H1 (cell line): ENCODE measurements around the gene MYADM. TPM values are rescaled to one million over a fixed set of nuclear protein-coding genes. Genes with fewer than 3 reads are reported as not detected.
A peak's percentile ranks its signal among the peaks of the same experiment; 100 is the strongest.

Source experiments
- CTCF ChIA-PET: fragments of 300-600 bp; sonication (Branson Sonifier 250); formaldehyde crosslinking; loops from one replicate; lab custom pipeline; 2021; ENCODE audit not compliant: partially characterized antibody; lab: Charles Lee
- POLR2A ChIA-PET: fragments of 300-600 bp; sonication (Branson Sonifier 250); formaldehyde crosslinking; loops from one replicate; lab custom pipeline; 2021; ENCODE audit warnings: inconsistent platforms; ENCODE audit not compliant: partially characterized antibody; lab: Charles Lee
- DNase-seq, 2 experiments: peaks; one replicate each; pipeline versions ENCODE4 v3.0.0 to v3.0.0-alpha.2; 2010 to 2022; ENCODE audit warnings: low spot score in 2 of 2, low read depth in 1 of 2, mixed read lengths in 1 of 2
- FAIRE-seq: peaks from 2 replicates; lab custom pipeline; 2011; peaks lifted over from hg19 to GRCh38; lab: Jason Lieb, UNC
- H2AFZ ChIP-seq: 2 replicates; pipeline ENCODE4 v1.8.1; 2012; ENCODE audit warnings: low read length, inconsistent platforms
- H2AK5ac ChIP-seq: 2 replicates; pipeline ENCODE4 v1.6.1; 2013; ENCODE audit warnings: low read depth, low read length
- H2BK120ac ChIP-seq: replicated peaks from 2 replicates; pipeline ENCODE3; 2013; ENCODE audit warnings: low read depth, low read length, inconsistent platforms
- H2BK12ac ChIP-seq: 2 replicates; pipeline ENCODE4 v1.6.1; 2013; ENCODE audit warnings: low read depth, low read length
- H2BK15ac ChIP-seq: 2 replicates; pipeline ENCODE4 v1.6.1; 2013; ENCODE audit warnings: low read length
- H2BK20ac ChIP-seq: 2 replicates; pipeline ENCODE4 v1.6.1; 2013; ENCODE audit warnings: low read length
- H2BK5ac ChIP-seq: 2 replicates; pipeline ENCODE4 v1.6.1; 2013; ENCODE audit warnings: low read depth, low read length
- H3K14ac ChIP-seq: 2 replicates; pipeline ENCODE4 v1.6.1; 2013; ENCODE audit warnings: inconsistent platforms; ENCODE audit not compliant: insufficient read length
- H3K18ac ChIP-seq: 2 replicates; pipeline ENCODE4 v1.6.1; 2013; ENCODE audit warnings: low read length; ENCODE audit errors: extremely low read depth
- H3K23ac ChIP-seq: 2 replicates; pipeline ENCODE4 v1.6.1; 2013; ENCODE audit warnings: inconsistent platforms; ENCODE audit not compliant: insufficient read length
- H3K23me2 ChIP-seq: 2 replicates; pipeline ENCODE4 v1.6.1; 2013; ENCODE audit warnings: low read depth, low read length
- H3K27ac ChIP-seq: 2 replicates; pipeline ENCODE4 v1.6.1; 2011; ENCODE audit warnings: low read depth, low read length, inconsistent platforms
- H3K27me3 ChIP-seq, 4 experiments: replicated peaks in 1 of 4; 1 replicate in 1 of 4; 2 replicates in 3 of 4; pipeline versions ENCODE4 v1.6.1 to v1.8.1; 2011 to 2013; ENCODE audit warnings: low read length in 3 of 4, mild to moderate bottlenecking in 3 of 4, inconsistent platforms in 2 of 4, mixed read lengths in 2 of 4, moderate library complexity in 1 of 4; ENCODE audit not compliant: control insufficient read depth in 3 of 4, insufficient read depth in 3 of 4; ENCODE audit errors: extremely low read depth in 1 of 4
- H3K36me3 ChIP-seq, 4 experiments: 2 replicates each; pipeline versions ENCODE4 v1.6.1 to v1.8.1; 2011 to 2013; ENCODE audit warnings: mild to moderate bottlenecking in 4 of 4, low read length in 3 of 4, moderate library complexity in 2 of 4, control low read depth in 1 of 4, inconsistent platforms in 1 of 4; ENCODE audit not compliant: insufficient read depth in 4 of 4, control insufficient read depth in 2 of 4
- H3K4ac ChIP-seq: replicated peaks from 2 replicates; pipeline ENCODE3; 2013; ENCODE audit warnings: low read length, low read depth, mixed read lengths, inconsistent platforms; ENCODE audit not compliant: insufficient read length
- H3K4me1 ChIP-seq, 4 experiments: replicated peaks in 1 of 4; 1 replicate in 1 of 4; 2 replicates in 3 of 4; pipeline versions ENCODE4 v1.6.1 to v1.8.1; 2011 to 2013; ENCODE audit warnings: low read length in 3 of 4, inconsistent platforms in 2 of 4, mixed read lengths in 1 of 4; ENCODE audit not compliant: insufficient read depth in 4 of 4, control insufficient read depth in 3 of 4
- H3K4me2 ChIP-seq, 2 experiments: 2 replicates each; pipeline versions ENCODE4 v1.6.1 to v1.8.1; 2011 to 2013; ENCODE audit warnings: low read depth in 2 of 2, low read length in 2 of 2, control low read depth in 1 of 2, inconsistent platforms in 1 of 2, mild to moderate bottlenecking in 1 of 2; ENCODE audit not compliant: insufficient read depth in 1 of 2
- H3K4me3 ChIP-seq, 4 experiments: fragments of 200-600, 300-600 bp in 1 of 4; sonication (generic), shearing (Covaris generic), sonication (Bioruptor Twin) in 1 of 4; 2 replicates each; pipeline versions ENCODE4 v1.5.1 to v1.8.1; 2011 to 2016; ENCODE audit warnings: low read length in 4 of 4, low read depth in 3 of 4, control low read depth in 2 of 4, inconsistent platforms in 2 of 4, mild to moderate bottlenecking in 2 of 4, mixed read lengths in 1 of 4, moderate library complexity in 1 of 4; ENCODE audit not compliant: insufficient read depth in 2 of 4; ENCODE audit errors: extremely low read depth in 1 of 4
- H3K56ac ChIP-seq: replicated peaks from 2 replicates; pipeline ENCODE3; 2013; ENCODE audit warnings: low read depth, mild to moderate bottlenecking, mixed read lengths, low read length, inconsistent platforms; ENCODE audit not compliant: insufficient read length
- H3K79me1 ChIP-seq: 2 replicates; pipeline ENCODE4 v1.6.1; 2013; ENCODE audit warnings: low read depth, low read length, control low read depth
- H3K79me2 ChIP-seq, 2 experiments: 2 replicates each; pipeline versions ENCODE4 v1.6.1 to v1.8.1; 2012 to 2013; ENCODE audit warnings: low read length in 2 of 2, mild to moderate bottlenecking in 2 of 2, inconsistent platforms in 1 of 2; ENCODE audit not compliant: insufficient read depth in 2 of 2, control insufficient read depth in 1 of 2
- H3K9ac ChIP-seq, 4 experiments: replicated peaks in 1 of 4; 1 replicate in 1 of 4; 2 replicates in 3 of 4; pipeline versions ENCODE4 v1.6.1 to v1.8.1; 2011 to 2013; ENCODE audit warnings: low read depth in 3 of 4, low read length in 3 of 4, control low read depth in 2 of 4, mild to moderate bottlenecking in 2 of 4, moderate library complexity in 2 of 4, inconsistent platforms in 1 of 4; ENCODE audit errors: extremely low read depth in 1 of 4
- H3K9me3 ChIP-seq, 2 experiments: 2 replicates each; pipeline versions ENCODE4 v1.6.1 to v1.8.1; 2012 to 2013; ENCODE audit warnings: mild to moderate bottlenecking in 2 of 2, moderate library complexity in 2 of 2, control low read depth in 1 of 2, inconsistent platforms in 1 of 2, low read depth in 1 of 2, low read length in 1 of 2, mixed read lengths in 1 of 2; ENCODE audit not compliant: insufficient read depth in 2 of 2
- H4K20me1 ChIP-seq, 2 experiments: replicated peaks in 1 of 2; 2 replicates each; pipeline versions ENCODE3 to v1.8.1; 2011 to 2013; ENCODE audit warnings: inconsistent platforms in 2 of 2, low read length in 2 of 2, mild to moderate bottlenecking in 1 of 2; ENCODE audit not compliant: insufficient read depth in 2 of 2, control insufficient read depth in 1 of 2
- H4K5ac ChIP-seq: 2 replicates; pipeline ENCODE4 v1.6.1; 2013; ENCODE audit warnings: low read length, low read depth, mixed read lengths, inconsistent platforms; ENCODE audit not compliant: insufficient read length
- H4K8ac ChIP-seq: 2 replicates; pipeline ENCODE4 v1.8.0; 2013; ENCODE audit warnings: mild to moderate bottlenecking, moderate library complexity, low read length, inconsistent platforms; ENCODE audit not compliant: insufficient read depth; ENCODE audit errors: extremely low read depth
- H4K91ac ChIP-seq: replicated peaks from 2 replicates; pipeline ENCODE3; 2013; ENCODE audit warnings: low read length, mixed read lengths, inconsistent platforms; ENCODE audit not compliant: insufficient read length
- ASH2L ChIP-seq: fragments of 200-600, 300-600 bp; sonication (generic); IDR thresholded peaks from one replicate; pipeline ENCODE4 v1.7.1; 2017; ENCODE audit warnings: low read length
- BACH1 ChIP-seq: IDR thresholded peaks from 2 replicates; pipeline ENCODE4 v1.6.1; 2012; ENCODE audit warnings: low read length, improper control_type of control experiment
- CBX5 ChIP-seq: fragments of 300-800, 300-1000 bp; sonication (generic); IDR thresholded peaks from 2 replicates; pipeline ENCODE4 v1.7.1; 2016; ENCODE audit warnings: antibody characterized with exemption, low read length, low read depth
- CEBPB ChIP-seq: IDR thresholded peaks from 2 replicates; pipeline ENCODE4 v1.6.1; 2012; ENCODE audit warnings: low read depth, low read length
- CHD1 ChIP-seq: IDR thresholded peaks from 2 replicates; pipeline ENCODE4 v1.6.1; 2012; ENCODE audit warnings: low read depth, low read length, improper control_type of control experiment
- FOSL1 ChIP-seq: IDR thresholded peaks from 2 replicates; pipeline ENCODE4 v1.6.1; 2011; ENCODE audit warnings: mild to moderate bottlenecking, low read depth, low read length, moderate library complexity; ENCODE audit not compliant: insufficient read depth
- HDAC6 ChIP-seq: IDR thresholded peaks from one replicate; pipeline ENCODE4 v1.7.1; 2012; ENCODE audit warnings: low read depth, mild to moderate bottlenecking, inconsistent platforms, low read length, moderate library complexity
- KDM4A ChIP-seq: IDR thresholded peaks from one replicate; pipeline ENCODE4 v1.7.1; 2012; ENCODE audit warnings: low read depth, mild to moderate bottlenecking, moderate library complexity, low read length, inconsistent platforms; ENCODE audit not compliant: severe bottlenecking
- NRF1 ChIP-seq: IDR thresholded peaks from 2 replicates; pipeline ENCODE4 v1.6.1; 2011; ENCODE audit warnings: mild to moderate bottlenecking, low read depth, low read length, improper control_type of control experiment
- POLR2A ChIP-seq, 2 experiments: IDR thresholded peaks; 1 replicate in 1 of 2; 2 replicates in 1 of 2; pipeline ENCODE4 v1.6.1; 2011; ENCODE audit warnings: low read depth in 2 of 2, low read length in 2 of 2, mild to moderate bottlenecking in 2 of 2; ENCODE audit errors: control extremely low read depth in 1 of 2
- RBBP5 ChIP-seq: IDR thresholded peaks from 2 replicates; pipeline ENCODE4 v1.7.1; 2012; ENCODE audit warnings: low read depth, mild to moderate bottlenecking, inconsistent platforms, low read length, moderate library complexity, borderline replicate concordance
- SAP30 ChIP-seq: fragments of 300-600 bp; sonication (generic); IDR thresholded peaks from 2 replicates; pipeline ENCODE4 v1.7.1; 2012; ENCODE audit warnings: low read length, moderate library complexity, mild to moderate bottlenecking, inconsistent platforms; ENCODE audit not compliant: insufficient read depth, insufficient replicate concordance
- SIRT6 ChIP-seq: IDR thresholded peaks from one replicate; pipeline ENCODE4 v1.7.1; 2012; ENCODE audit warnings: low read length, inconsistent platforms
- WGBS, 2 experiments: shearing (Covaris generic) in 1 of 2; methylation state at CpG; one replicate each; pipeline versions ENCODE4 v1.1.6 to v1.1.7; 2013 to 2015; ENCODE audit warnings: low lambda C conversion rate in 2 of 2, mixed read lengths in 2 of 2, inconsistent platforms in 1 of 2, low coverage in 1 of 2, missing lambda C conversion rate in 1 of 2; ENCODE audit not compliant: insufficient replicate concordance in 2 of 2, insufficient coverage in 1 of 2, insufficient read length in 1 of 2; ENCODE audit errors: extremely low coverage in 1 of 2, missing lambda C conversion rate in 1 of 2; 5-methylcytosine and 5-hydroxymethylcytosine counted together
- polyA plus RNA-seq, 7 experiments: library from polyadenylated mRNA; depleted of rRNA in 3 of 7; stranded (reverse) in 5 of 7; unstranded in 2 of 7; fragments of >200 nt in 5 of 7; fragments of 200-250 nt in 2 of 7; gene quantifications; 1 replicate in 5 of 7; 2 replicates in 1 of 7; 4 replicates in 1 of 7; pipeline versions ENCODE4 v1.2.1 to v1.2.3, GENCODE V29; 2011 to 2013; ENCODE audit warnings: missing spikeins in 2 of 7, mixed read lengths in 2 of 7
- total RNA-seq: library from RNA; stranded (reverse); fragmentation: NEBNext Ultra II Directional; extraction: Animal tissue kit (Norgen Biotek cat#: 25700); gene quantifications from 2 replicates; pipeline ENCODE4 v1.2.1, GENCODE V29; 2021
- TF ChIP-seq, protein P1 (sequence below): IDR thresholded peaks from 2 replicates; pipeline ENCODE4 v1.6.1; 2011; ENCODE audit warnings: low read length, improper control_type of control experiment

The MYADM gene
- total and polyA plus RNA-seq, 2 of the 8 experiments (the other 6 are each of a cell fraction or from before 2014, with no cell fraction given): 70.1 to 74.2 TPM

DNA sequence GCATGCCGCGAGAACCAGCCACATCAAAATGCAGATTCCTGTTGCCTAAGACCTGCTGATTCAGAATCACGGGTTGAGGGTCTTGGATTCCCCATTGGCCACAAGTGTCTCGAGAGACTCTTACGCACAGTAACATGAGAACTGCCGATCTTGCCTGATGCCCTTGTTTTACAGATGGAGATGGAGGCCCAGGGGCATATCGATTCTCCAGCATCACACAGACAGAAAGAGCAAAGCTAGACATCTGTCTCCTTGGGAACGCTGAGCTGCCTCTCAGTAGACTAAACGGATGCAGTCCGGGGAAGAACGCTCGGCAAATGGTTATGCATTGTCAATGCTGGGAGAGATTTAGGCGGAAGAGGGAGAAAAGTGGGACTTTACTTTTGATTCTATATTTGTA, 48.9 kb upstream of the MYADM start:
- H3K36me3 ChIP-seq: no peaks in the 10 kb centered on the region
- DNase-seq (no peak), FAIRE-seq (peak; percentile 13)
- H3K56ac ChIP-seq: no peak overlapping the region
- H3K79me1 ChIP-seq: no peaks in the 10 kb centered on the region
- no peaks in the 10 kb centered on the region for H3K27me3 ChIP-seq
- no peak overlapping the region for H3K23ac ChIP-seq
- no peak overlapping the region for H3K9ac ChIP-seq
- no peak overlapping the region for H3K4ac ChIP-seq
- H4K20me1 ChIP-seq: no peaks in the 10 kb centered on the region
- H3K4me2 ChIP-seq: no peak overlapping the region
- no peak overlapping the region for H4K8ac ChIP-seq
- no peak overlapping the region for H3K27ac ChIP-seq
- ChIA-PET POLR2A (interaction anchor here (0.6 to 4.5 kb wide), 5 partner anchors 8 to 228 kb away, joined by 3 to 13 read pairs (median 3); no protein-coding TSS in a partner anchor), CTCF (interaction anchor here (0.9 to 1.3 kb wide), 3 partner anchors 9 to 297 kb away, joined by 3 to 6 read pairs (median 3); no protein-coding TSS in a partner anchor)
- H4K5ac ChIP-seq: no peak overlapping the region
- no peak overlapping the region for H3K14ac ChIP-seq
- H2BK20ac ChIP-seq: no peak overlapping the region
- no peak overlapping the region for H2BK5ac ChIP-seq
- no peak overlapping the region for H2BK12ac ChIP-seq
- 0 out of 2 replicates have a peak overlapping the region, but pooled peaks have one; percentile 2 for H2AK5ac ChIP-seq
- H3K18ac ChIP-seq: no peak overlapping the region
- H2BK120ac ChIP-seq: no peak overlapping the region
- peaks cover 0 to 3% (median 1%) of the 10 kb centered on the region in 4 experiments; a peak in 3 of 7 replicates for H3K4me1 ChIP-seq
- H3K4me3 ChIP-seq: no peak overlapping the region
- H3K9me3 ChIP-seq: no peaks in the 10 kb centered on the region
- H4K91ac ChIP-seq: no peak overlapping the region
- H3K79me2 ChIP-seq: no peaks in the 10 kb centered on the region
- 87% methylated on average over 13 of the region's 13 CpGs; no CpG with 5 or more reads in 1 of the 2 experiments for WGBS, 2 experiments
- no peak overlapping the region for H2BK15ac ChIP-seq
- no peaks in the 10 kb centered on the region for H3K23me2 ChIP-seq
- H2AFZ ChIP-seq: no peak overlapping the region
- TF ChIP-seq ASH2L (no peak), KDM4A (no peak), CHD1 (no peak), HDAC6 (no peak), SAP30 (no peak), BACH1 (no peak), RBBP5 (no peak), NRF1 (no peak), FOSL1 (no peak), CEBPB (no peak), POLR2A (IDR thresholded peaks at IDR 0.05; ENCODE audit: control extremely low read depth in 1 of 2, low read depth in 2 of 2, low read length in 2 of 2) (no peak), CBX5 (no peak), SIRT6 (no peak)
- TF ChIP-seq, protein P1, sequence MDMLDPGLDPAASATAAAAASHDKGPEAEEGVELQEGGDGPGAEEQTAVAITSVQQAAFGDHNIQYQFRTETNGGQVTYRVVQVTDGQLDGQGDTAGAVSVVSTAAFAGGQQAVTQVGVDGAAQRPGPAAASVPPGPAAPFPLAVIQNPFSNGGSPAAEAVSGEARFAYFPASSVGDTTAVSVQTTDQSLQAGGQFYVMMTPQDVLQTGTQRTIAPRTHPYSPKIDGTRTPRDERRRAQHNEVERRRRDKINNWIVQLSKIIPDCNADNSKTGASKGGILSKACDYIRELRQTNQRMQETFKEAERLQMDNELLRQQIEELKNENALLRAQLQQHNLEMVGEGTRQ: no peak
